ENCODE data around the gene OR4D2.

OR4D2 gene

GRCh38 chr17:58174871-58175270 is 8.1 kb downstream of the OR4D2 start:
- no peak for DNase-seq (ENCODE audit: low spot score)

GRCh38 chr17:58176200-58176599 is 9.4 kb downstream of the OR4D2 start:
- DNase-seq (ENCODE audit: low spot score) = no peak

DNA sequence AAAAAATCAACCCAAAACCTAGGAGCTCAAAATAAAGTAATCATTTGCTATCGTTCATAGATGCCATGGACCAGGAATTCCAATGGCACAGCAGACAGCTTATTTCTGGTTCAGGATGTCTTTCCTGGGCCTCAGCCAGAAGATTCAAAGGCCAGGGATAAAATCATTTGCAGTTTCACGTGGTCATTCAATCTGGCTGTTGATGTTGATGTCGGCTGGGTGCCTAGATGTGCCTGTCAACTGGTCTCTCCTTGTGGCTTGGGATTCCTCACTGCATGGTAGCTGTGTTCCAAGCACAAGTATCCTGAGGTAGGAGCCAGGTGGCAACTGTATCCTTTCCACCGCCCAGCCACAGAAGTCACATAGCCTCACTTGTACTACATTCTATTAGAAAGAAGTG is 15.0 kb downstream of the OR4D2 start:
- DNase-seq (ENCODE audit: low spot score) = no peak

DNA sequence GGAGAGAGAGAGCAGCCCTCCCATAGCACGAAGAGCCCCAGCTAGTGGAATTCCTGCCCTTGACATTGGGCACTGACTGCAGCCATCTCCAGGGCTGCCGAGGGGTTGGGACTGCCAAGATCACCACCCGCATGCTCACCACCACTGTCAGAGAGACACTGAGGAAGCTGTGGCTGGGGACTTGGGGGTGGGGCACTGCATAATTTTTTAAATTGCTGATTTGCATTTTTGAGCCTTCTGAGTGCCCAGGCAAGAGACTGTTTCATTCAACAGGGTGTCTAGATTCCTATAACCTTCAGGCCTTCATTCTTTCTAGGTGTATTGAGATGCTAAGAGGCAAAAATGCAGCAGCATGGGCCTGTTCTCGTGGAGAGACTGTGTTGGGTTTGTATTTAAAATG is 16.7 kb downstream of the OR4D2 start:
- DNase-seq (ENCODE audit: low spot score) = no peak

DNA sequence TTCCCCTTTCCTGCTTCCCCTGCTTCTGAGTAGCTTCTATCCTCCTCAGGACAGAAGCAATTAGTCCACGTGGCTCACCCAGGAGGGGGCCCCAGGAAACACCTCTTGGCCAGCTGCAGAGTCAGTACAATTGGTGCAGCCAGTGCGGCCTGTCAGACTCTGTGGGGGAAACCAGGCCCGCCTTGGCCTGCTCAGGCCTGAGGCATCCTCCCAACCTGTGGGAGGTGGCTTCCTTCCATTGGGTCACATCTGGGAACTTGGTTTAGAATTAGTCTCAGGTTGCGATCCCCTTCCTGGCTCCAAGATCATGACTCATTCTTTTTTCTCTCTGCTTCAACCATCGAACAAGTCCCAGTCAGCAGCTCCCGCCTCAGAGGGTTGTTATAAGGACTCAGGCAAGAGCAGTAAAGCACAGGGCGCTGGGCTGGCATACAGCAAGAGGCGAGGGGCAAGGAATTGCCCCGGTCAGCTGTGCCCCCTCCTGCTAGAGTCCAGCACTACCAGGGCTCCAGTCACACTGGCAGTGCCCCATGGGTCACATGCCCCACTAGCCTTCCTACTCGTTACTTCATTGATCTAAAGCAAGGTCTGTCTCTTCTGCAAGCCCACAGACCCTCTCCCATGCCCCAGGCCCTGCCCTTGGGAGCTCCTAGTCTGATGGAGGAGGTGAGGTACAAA is 17.7 kb downstream of the OR4D2 start:
- DNase-seq (ENCODE audit: low spot score) = no peak

DNA sequence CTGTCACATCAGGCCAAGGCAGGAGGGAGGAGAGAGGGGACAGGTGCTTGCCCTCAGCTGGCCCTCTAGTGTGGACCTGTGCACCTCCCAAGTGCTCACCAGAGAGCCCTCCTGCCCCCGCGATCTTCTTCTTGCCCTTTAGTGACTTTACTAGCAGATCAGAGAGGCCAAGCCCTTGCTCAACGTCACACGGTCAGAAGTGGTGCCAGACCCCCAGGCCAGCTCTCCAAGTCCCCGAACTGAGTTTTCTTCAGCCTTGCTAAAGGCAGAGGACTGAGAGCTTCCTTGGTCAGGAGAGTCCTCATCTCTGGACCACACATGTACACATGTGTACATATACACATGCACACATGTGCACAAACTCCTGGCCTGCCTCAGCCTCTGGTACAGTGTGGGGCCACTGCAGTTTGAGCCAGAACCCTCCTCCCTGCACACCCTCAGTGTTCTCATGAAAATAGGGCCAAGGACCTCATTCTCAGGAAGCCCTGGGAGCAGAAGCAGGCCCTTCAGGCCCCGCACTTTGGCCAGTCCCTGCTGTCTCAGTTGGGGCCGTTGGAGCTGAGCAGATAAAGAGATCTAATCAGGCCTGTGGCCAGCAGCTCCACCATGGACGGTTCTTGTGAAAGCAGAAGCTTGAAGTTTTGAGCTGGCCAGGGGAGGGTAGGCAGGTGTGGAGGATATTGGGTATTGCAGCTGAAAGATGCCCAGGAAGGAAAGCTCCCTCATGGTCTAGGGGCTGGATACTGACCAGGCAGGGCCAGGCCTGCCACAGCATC is 18.4 kb downstream of the OR4D2 start:
- DNase-seq (ENCODE audit: low spot score) = no peak

DNA sequence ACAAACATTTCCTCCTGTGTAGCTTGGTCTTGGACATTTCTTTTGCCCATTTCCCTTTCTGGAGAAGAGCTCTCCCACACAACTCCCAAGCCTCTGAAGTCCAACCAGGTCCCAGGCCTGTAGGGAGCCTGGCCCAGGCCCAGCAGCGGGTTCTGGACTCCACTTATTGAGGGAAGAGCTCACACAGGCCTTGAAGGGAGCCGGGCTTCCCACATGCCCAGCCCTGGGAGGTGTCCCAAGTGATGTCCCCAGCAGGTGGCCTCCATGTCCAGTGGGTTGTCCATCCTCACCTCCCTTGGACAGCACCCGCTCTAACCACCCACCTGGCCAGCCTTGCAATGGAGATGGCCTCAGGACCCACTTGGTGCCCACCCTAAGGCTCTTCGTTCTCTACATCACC is 19.8 kb downstream of the OR4D2 start:
- DNase-seq (ENCODE audit: low spot score) = no peak

DNA sequence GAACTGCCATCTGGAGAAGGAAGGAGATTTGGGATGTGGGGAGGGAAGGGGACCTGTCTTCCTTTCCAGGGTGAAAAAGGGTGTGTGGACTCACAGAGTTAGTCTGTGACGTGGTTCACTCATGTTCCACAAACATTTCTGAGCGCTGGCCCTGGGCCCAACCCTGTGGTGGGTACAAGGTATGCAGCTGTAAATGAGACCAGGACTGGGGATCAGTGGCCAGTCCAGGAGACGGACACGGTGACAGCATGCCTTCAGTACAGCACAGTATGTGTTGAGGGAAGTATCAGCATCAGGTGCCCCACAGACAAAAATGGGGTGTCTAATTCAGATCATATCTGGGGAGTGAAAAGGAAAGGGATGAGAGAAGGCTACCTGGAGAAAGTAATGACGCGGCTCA is 20.3 kb downstream of the OR4D2 start:
- DNase-seq (ENCODE audit: low spot score) = no peak

DNA sequence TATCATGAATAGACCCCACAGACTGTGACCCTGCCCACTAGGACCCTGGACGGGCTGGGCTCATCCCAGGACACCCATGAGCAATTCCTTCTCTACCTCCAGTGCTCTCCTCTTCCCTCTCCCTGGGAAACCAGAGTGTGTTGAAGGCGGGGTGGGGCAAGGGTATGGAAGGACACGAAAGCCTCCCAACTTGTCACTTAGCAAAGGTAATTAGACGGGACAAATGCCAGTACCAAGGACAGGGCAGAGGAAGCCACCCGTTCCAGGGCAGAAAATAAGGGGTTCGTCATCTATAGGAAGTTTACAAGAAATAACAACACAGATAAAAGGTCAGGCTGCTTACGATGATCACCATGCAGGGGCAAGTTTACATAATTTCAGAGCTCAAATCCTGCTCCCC is 20.9 kb downstream of the OR4D2 start:
- DNase-seq (ENCODE audit: low spot score) = no peak

GRCh38 chr17:58189436-58190146 is 22.8 kb downstream of the OR4D2 start:
- DNase-seq (ENCODE audit: low spot score) = peak; percentile 95

- no peak for DNase-seq (ENCODE audit: low spot score)
Measured at GRCh38 chr17:58191241-58191896, 24.6 kb downstream of the OR4D2 start.

GRCh38 chr17:58192612-58193011 is 25.8 kb downstream of the OR4D2 start, which contains the start of gene EPX:
TSS of gene EPX (plus strand) at chr17:58192726. CDS start at chr17:58192847, 121 bp downstream.
- DNase-seq (ENCODE audit: low spot score) = no peak

- no peak for DNase-seq (ENCODE audit: low spot score)
Measured at GRCh38 chr17:58193641-58194255, 27.0 kb downstream of the OR4D2 start.

GRCh38 chr17:58195518-58196123 is 28.8 kb downstream of the OR4D2 start:
- no peak for DNase-seq (ENCODE audit: low spot score)

DNA sequence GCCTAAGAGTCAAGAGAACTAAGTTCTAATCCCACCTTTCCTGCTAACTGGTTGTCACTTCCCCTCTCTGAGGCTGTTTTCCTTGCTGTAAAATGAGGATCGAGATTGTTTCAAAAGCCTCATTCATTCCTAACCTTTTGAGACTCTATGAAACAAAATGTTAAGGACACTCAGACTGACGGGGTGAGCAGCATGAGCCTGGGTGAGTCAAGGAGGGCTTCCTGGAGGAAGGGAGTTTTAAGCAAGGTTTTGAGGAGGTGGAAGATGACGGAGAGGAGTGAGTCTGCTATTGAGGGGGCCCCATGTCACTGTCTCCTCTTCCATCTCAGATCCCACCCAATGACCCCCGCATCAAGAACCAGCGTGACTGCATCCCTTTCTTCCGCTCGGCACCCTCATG is 29.8 kb downstream of the OR4D2 start:
- DNase-seq (ENCODE audit: low spot score) = no peak

DNA sequence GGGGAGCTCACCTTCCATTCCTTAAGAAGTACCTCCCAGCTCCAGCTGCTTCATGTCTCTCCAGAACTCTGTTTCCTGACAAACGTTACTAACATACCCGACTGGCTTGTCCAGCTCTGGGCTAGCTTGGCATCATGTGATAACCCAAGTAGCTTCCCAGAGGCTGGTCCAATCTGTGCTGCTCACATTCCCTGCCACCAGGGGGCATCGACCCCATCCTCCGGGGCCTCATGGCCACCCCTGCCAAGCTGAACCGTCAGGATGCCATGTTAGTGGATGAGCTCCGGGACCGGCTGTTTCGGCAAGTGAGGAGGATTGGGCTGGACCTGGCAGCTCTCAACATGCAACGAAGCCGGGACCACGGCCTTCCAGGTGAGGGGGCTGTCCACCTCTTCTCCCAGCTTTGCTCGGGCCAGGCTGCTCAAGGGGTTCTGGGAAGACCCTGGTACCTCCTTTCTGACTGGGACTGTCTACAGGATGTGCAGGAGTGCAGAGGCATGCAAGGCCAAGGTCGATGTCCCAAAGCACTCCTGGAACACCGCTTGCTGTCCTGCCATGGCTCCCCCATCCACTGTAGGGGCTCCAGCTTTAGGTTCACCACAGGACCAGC is 33.3 kb downstream of the OR4D2 start:
- peak; percentile 49 for DNase-seq (ENCODE audit: low spot score)

DNA sequence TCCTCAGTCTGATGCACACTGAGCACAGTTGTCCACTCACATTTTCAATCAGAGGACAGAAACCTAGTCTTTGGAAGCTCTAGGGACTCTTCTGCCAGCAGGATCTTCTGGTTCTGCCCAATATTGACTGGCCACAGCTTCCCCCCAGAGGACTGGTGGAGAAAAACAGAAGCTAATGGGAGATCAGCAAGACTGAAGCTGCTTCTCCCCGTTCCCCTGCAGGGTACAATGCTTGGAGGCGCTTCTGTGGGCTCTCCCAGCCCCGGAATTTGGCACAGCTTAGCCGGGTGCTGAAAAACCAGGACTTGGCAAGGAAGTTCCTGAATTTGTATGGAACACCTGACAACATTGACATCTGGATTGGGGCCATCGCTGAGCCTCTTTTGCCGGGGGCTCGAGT is 36.1 kb downstream of the OR4D2 start:
- no peak for DNase-seq (ENCODE audit: low spot score)

- DNase-seq (ENCODE audit: low spot score) = no peak
Measured at GRCh38 chr17:58204796-58205195, 38.0 kb downstream of the OR4D2 start.

DNA sequence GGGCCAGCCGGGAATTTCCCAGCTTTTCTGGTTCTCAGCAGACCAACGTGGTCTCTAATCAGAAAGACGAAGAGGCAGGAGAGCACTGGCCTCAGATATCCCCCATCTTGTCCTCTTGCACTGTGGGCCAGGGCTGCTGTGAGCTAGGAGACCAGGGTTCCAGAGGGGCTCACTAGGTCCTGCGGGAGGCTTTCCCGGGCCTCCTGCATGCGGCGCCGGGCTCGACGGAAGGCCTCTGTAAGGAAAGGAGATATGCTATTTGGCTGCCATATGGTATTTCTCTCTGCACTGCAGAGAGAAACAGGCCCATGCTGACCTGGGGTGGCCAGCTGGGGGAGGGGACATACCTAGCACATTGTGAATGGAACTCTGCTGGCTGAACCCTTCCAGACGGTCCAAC is 39.2 kb downstream of the OR4D2 start:
- DNase-seq (ENCODE audit: low spot score) = no peak

- no peak for DNase-seq (ENCODE audit: low spot score)
Measured at GRCh38 chr17:58207451-58207850, 40.7 kb downstream of the OR4D2 start.

DNA sequence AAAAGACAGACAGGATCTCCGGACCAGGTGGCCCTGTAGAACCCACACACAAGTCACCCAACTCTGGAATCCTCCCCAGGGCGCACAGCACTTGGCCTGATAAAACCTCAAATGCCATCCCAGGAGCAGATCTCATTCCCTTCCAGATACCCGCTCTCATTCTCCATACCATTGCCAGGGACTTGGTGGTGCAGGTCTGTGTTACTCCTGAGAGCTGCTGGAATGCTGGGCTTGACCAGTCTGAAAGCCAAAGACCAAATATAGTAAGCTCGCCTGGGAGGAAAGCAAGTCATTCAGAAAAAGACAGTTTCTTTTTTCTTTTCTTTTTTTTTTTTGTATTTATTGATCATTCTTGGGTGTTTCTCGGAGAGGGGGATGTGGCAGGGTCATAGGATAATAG is 41.6 kb downstream of the OR4D2 start:
- DNase-seq (ENCODE audit: low spot score) = no peak

Measured in hepatic stellate cell (primary cell).